ENCODE results near the gene PSMB2.
"Not testable (repeated sequence)": the region's sequence is repeated elsewhere in the genome, so short reads cannot be mapped to it uniquely, and the experiment has no call there.

Gene PSMB2

GRCh38 chr1:35576766-35577070 is 64.6 kb downstream of the PSMB2 start:
- H3K9ac ChIP-seq (ENCODE audit: low read length); DNase-seq; H4K12ac ChIP-seq (ENCODE audit: low read depth, low read length); H3K9me3 ChIP-seq (ENCODE audit: insufficient read depth, low read depth, low read length); H3K27me3 ChIP-seq (ENCODE audit: insufficient read depth, low read length); H3K23ac ChIP-seq (ENCODE audit: low read length); H3K4me3 ChIP-seq (ENCODE audit: low read depth, low read length); H3K36me3 ChIP-seq (ENCODE audit: control insufficient read depth in 1 of 2, insufficient read depth in 2 of 2, low read length in 2 of 2): not testable (repeated sequence)
- H3K14ac ChIP-seq (ENCODE audit: low read length), result peak overlapping the region; percentile 38
- peak overlapping the region; percentile 81 for H2BK120ac ChIP-seq (ENCODE audit: insufficient read depth, low read length, poor library complexity)
- peak overlapping the region; percentile 70 for H2BK12ac ChIP-seq (ENCODE audit: low read length)
- peak overlapping the region; percentile 51 for H3K18ac ChIP-seq (ENCODE audit: low read length)
- peak overlapping the region; percentile 82 for H4K91ac ChIP-seq (ENCODE audit: low read depth, low read length)
- H3K4ac ChIP-seq (ENCODE audit: low read depth, low read length), result peak overlapping the region; percentile 21
- H3K4me2 ChIP-seq (ENCODE audit: low read length), result peak overlapping the region; percentile 82
- H2BK5ac ChIP-seq (ENCODE audit: low read depth, low read length, poor library complexity), result peak overlapping the region; percentile 54
- H2AK5ac ChIP-seq (ENCODE audit: low read length), result peak overlapping the region; percentile 73
- H2AFZ ChIP-seq (ENCODE audit: insufficient read depth, low read length, poor library complexity), result peak overlapping the region; percentile 68
- peaks cover 46% of the 10 kb centered on the region for H3K79me1 ChIP-seq (ENCODE audit: low read length)
- H3K79me2 ChIP-seq (ENCODE audit: control insufficient read depth, insufficient read depth, low read length, poor library complexity), result peaks cover 17% of the 10 kb centered on the region
- WGBS (ENCODE audit: extremely low coverage, insufficient coverage, insufficient read length), result no CpG with 5 or more reads among the region's 37 CpGs
- H3K27ac ChIP-seq (ENCODE audit: low read depth, low read length), result peak overlapping the region; percentile 72
- peaks cover 51 to 54% of the 10 kb centered on the region in 2 experiments for H3K4me1 ChIP-seq (ENCODE audit: control insufficient read depth in 1 of 2, insufficient read depth in 2 of 2, low read length in 2 of 2)
- peak overlapping the region; percentile 89 for H4K8ac ChIP-seq (ENCODE audit: low read depth, low read length)

- DNase-seq, result no peak
- peaks cover 46% of the 10 kb centered on the region for H3K79me1 ChIP-seq (ENCODE audit: low read length)
- H3K23ac ChIP-seq (ENCODE audit: low read length), result no peak overlapping the region
- H2BK120ac ChIP-seq (ENCODE audit: insufficient read depth, low read length, poor library complexity), result peak overlapping the region; percentile 81
- H3K27ac ChIP-seq (ENCODE audit: low read depth, low read length), result peak overlapping the region; percentile 72
- H2AK5ac ChIP-seq (ENCODE audit: low read length), result peak overlapping the region; percentile 73
- H3K27me3 ChIP-seq (ENCODE audit: insufficient read depth, low read length), result peaks cover 5% of the 10 kb centered on the region
- peak overlapping the region; percentile 21 for H3K4ac ChIP-seq (ENCODE audit: low read depth, low read length)
- peak overlapping the region; percentile 38 for H3K14ac ChIP-seq (ENCODE audit: low read length)
- H2BK12ac ChIP-seq (ENCODE audit: low read length), result peak overlapping the region; percentile 70
- no CpG with 5 or more reads among the region's 10 CpGs for WGBS (ENCODE audit: extremely low coverage, insufficient coverage, insufficient read length)
- H4K8ac ChIP-seq (ENCODE audit: low read depth, low read length), result peak overlapping the region; percentile 89
- no peak overlapping the region for H3K4me3 ChIP-seq (ENCODE audit: low read depth, low read length)
- peak overlapping the region; percentile 51 for H3K18ac ChIP-seq (ENCODE audit: low read length)
- peak overlapping the region; percentile 54 for H2BK5ac ChIP-seq (ENCODE audit: low read depth, low read length, poor library complexity)
- H3K4me2 ChIP-seq (ENCODE audit: low read length), result peak overlapping the region; percentile 82
- peaks cover 51 to 55% of the 10 kb centered on the region in 2 experiments for H3K4me1 ChIP-seq (ENCODE audit: control insufficient read depth in 1 of 2, insufficient read depth in 2 of 2, low read length in 2 of 2)
- H3K9ac ChIP-seq (ENCODE audit: low read length), result no peak overlapping the region
- peaks cover 17% of the 10 kb centered on the region for H3K79me2 ChIP-seq (ENCODE audit: control insufficient read depth, insufficient read depth, low read length, poor library complexity)
- peak overlapping the region; percentile 22 for H4K12ac ChIP-seq (ENCODE audit: low read depth, low read length)
- H2AFZ ChIP-seq (ENCODE audit: insufficient read depth, low read length, poor library complexity), result peak overlapping the region; percentile 68
- no peaks in the 10 kb centered on the region for H3K36me3 ChIP-seq (ENCODE audit: control insufficient read depth in 1 of 2, insufficient read depth in 2 of 2, low read length in 2 of 2)
- peak overlapping the region; percentile 82 for H4K91ac ChIP-seq (ENCODE audit: low read depth, low read length)
- no peaks in the 10 kb centered on the region for H3K9me3 ChIP-seq (ENCODE audit: insufficient read depth, low read depth, low read length)
Observed at GRCh38 chr1:35576061-35576765, 65.1 kb downstream of the PSMB2 start.

DNA sequence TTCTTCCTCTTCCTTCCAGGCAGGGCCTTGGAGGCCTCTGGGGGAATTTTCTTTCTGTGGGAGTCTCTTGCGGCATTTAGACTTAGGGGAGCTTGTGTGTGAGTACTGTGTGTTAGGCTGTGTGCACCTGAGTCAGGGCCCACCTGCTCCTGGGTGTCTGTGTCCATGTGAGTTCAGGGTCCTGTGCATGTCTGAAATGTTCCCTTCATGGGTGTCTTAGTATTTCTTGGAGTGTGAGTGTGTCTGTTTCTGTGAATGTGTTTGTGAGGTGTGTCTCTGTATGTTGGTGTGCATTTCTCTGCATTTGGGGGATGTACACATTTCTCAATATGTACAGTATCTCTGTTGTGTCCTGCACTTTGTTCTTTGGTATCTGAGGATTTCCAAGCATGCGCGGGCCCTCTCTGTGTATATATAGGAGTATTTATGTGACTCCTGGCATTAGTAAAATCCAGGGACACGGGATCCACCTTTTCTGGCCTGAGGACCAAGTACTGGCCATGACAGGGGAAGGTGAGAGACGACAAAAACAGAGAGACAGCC is 65.8 kb downstream of the PSMB2 start:
- Histone ChIP-seq H2BK120ac (ENCODE audit: insufficient read depth, low read length, poor library complexity) (peak overlapping the region; percentile 81), H2AK5ac (ENCODE audit: low read length) (peak overlapping the region; percentile 73), H3K4me1 (ENCODE audit: control insufficient read depth in 1 of 2, insufficient read depth in 2 of 2, low read length in 2 of 2) (peaks cover 54 to 56% of the 10 kb centered on the region in 2 experiments), H3K18ac (ENCODE audit: low read length) (peak overlapping the region; percentile 51), H3K4me2 (ENCODE audit: low read length) (peak overlapping the region; percentile 82), H3K79me2 (ENCODE audit: control insufficient read depth, insufficient read depth, low read length, poor library complexity) (peaks cover 17% of the 10 kb centered on the region), H3K4ac (ENCODE audit: low read depth, low read length) (peak overlapping the region; percentile 4), H3K36me3 (ENCODE audit: control insufficient read depth in 1 of 2, insufficient read depth in 2 of 2, low read length in 2 of 2) (no peaks in the 10 kb centered on the region), H3K9me3 (ENCODE audit: insufficient read depth, low read depth, low read length) (no peaks in the 10 kb centered on the region), H3K27me3 (ENCODE audit: insufficient read depth, low read length) (peaks cover 5% of the 10 kb centered on the region), H3K14ac (ENCODE audit: low read length) (peak overlapping the region; percentile 38), H3K4me3 (ENCODE audit: low read depth, low read length) (no peak overlapping the region), H3K79me1 (ENCODE audit: low read length) (peaks cover 46% of the 10 kb centered on the region), H2BK12ac (ENCODE audit: low read length) (peak overlapping the region; percentile 70), H3K23ac (ENCODE audit: low read length) (no peak overlapping the region), H4K12ac (ENCODE audit: low read depth, low read length) (no peak overlapping the region), H3K9ac (ENCODE audit: low read length) (no peak overlapping the region), H4K8ac (ENCODE audit: low read depth, low read length) (peak overlapping the region; percentile 89), H2BK5ac (ENCODE audit: low read depth, low read length, poor library complexity) (peak overlapping the region; percentile 54), H4K91ac (ENCODE audit: low read depth, low read length) (peak overlapping the region; percentile 82), H3K27ac (ENCODE audit: low read depth, low read length) (peak overlapping the region; percentile 72), H2AFZ (ENCODE audit: insufficient read depth, low read length, poor library complexity) (no peak overlapping the region)
- peak; percentile 31 to 57 for DNase-seq
- no CpG with 5 or more reads among the region's 5 CpGs for WGBS (ENCODE audit: extremely low coverage, insufficient coverage, insufficient read length)

DNA sequence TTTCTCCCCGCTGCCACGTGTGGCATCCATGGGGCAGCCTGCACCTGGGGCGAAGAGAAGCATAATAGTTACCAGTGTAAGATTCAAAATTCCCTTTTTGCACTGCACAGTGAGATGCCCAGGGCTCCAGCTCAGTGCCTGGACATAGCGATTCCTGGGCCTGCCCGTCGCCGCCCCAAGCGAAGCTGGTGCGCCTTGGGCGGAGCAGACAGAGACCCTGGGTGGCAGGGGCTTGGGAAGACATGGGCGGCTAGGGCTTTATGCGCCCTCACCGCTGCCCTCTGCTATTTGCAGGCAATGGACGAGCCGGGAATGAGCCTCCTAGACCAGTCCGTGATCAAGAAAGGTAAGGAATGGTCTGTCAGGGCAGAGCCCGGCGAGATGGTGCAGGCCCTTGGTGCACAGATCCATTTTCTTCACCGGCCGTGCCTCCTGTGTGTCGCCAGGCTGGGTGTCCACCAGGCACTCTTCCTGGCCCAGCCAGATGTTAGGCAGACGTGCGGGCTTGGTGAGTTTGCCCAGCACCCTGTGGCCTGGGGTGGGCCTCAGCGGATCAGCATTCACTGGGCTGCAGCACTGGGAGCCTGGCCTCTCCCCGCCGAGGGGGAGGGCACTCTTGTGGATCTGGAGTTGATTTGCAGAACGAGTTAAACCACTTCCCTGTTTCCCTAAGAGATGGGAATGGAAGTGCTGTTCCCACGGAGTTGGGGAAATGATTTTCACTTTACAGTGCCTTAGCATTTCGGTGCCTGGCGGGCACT is 66.5 kb downstream of the PSMB2 start:
- WGBS (ENCODE audit: extremely low coverage, insufficient coverage, insufficient read length), result no CpG with 5 or more reads among the region's 30 CpGs
- peak overlapping the region; percentile 78 for H3K4me3 ChIP-seq (ENCODE audit: low read depth, low read length)
- H3K9ac ChIP-seq (ENCODE audit: low read length), result no peak overlapping the region
- H3K27me3 ChIP-seq (ENCODE audit: insufficient read depth, low read length), result peaks cover 5% of the 10 kb centered on the region
- peak overlapping the region; percentile 18 for H4K8ac ChIP-seq (ENCODE audit: low read depth, low read length)
- no peak overlapping the region for H2AFZ ChIP-seq (ENCODE audit: insufficient read depth, low read length, poor library complexity)
- H3K36me3 ChIP-seq (ENCODE audit: control insufficient read depth in 1 of 2, insufficient read depth in 2 of 2, low read length in 2 of 2), result no peaks in the 10 kb centered on the region
- H3K14ac ChIP-seq (ENCODE audit: low read length), result peak overlapping the region; percentile 68
- peaks cover 59 to 60% of the 10 kb centered on the region in 2 experiments for H3K4me1 ChIP-seq (ENCODE audit: control insufficient read depth in 1 of 2, insufficient read depth in 2 of 2, low read length in 2 of 2)
- H4K91ac ChIP-seq (ENCODE audit: low read depth, low read length), result peak overlapping the region; percentile 64
- H3K79me1 ChIP-seq (ENCODE audit: low read length), result peaks cover 46% of the 10 kb centered on the region
- H3K4me2 ChIP-seq (ENCODE audit: low read length), result peak overlapping the region; percentile 82
- peak overlapping the region; percentile 19 for H3K4ac ChIP-seq (ENCODE audit: low read depth, low read length)
- no peak overlapping the region for H4K12ac ChIP-seq (ENCODE audit: low read depth, low read length)
- no peak overlapping the region for H3K23ac ChIP-seq (ENCODE audit: low read length)
- H3K27ac ChIP-seq (ENCODE audit: low read depth, low read length), result peak overlapping the region; percentile 72
- peak; percentile 16 to 22 for DNase-seq
- peak overlapping the region; percentile 90 for H3K18ac ChIP-seq (ENCODE audit: low read length)
- H2BK5ac ChIP-seq (ENCODE audit: low read depth, low read length, poor library complexity), result peak overlapping the region; percentile 54
- H3K9me3 ChIP-seq (ENCODE audit: insufficient read depth, low read depth, low read length), result no peaks in the 10 kb centered on the region
- peak overlapping the region; percentile 61 for H2AK5ac ChIP-seq (ENCODE audit: low read length)
- H2BK120ac ChIP-seq (ENCODE audit: insufficient read depth, low read length, poor library complexity), result peak overlapping the region; percentile 19
- peak overlapping the region; percentile 47 for H2BK12ac ChIP-seq (ENCODE audit: low read length)
- H3K79me2 ChIP-seq (ENCODE audit: control insufficient read depth, insufficient read depth, low read length, poor library complexity), result peaks cover 17% of the 10 kb centered on the region
